A673 (cell line): ENCODE measurements around the gene UBAP1L. TPM values are rescaled to one million over a fixed set of nuclear protein-coding genes. Genes with fewer than 3 reads are reported as not detected.

Experiments used
- BruUV-seq: library from RNA; stranded (reverse); fragments of 400-500 nt; replicated peaks from 2 replicates; lab custom pipeline; 2021; lab: Mats Ljungman, UMichigan
- CTCF ChIA-PET: fragments of 300-600 bp; sonication (Branson Sonifier 250); formaldehyde crosslinking; loops from one replicate; lab custom pipeline; 2022; ENCODE audit warnings: antibody characterized with exemption; lab: Charles Lee
- POLR2A ChIA-PET: fragments of 300-600 bp; sonication (Branson Sonifier 250); formaldehyde crosslinking; loops from one replicate; lab custom pipeline; 2022; ENCODE audit warnings: antibody characterized with exemption; ENCODE audit not compliant: low non-redundant PET; lab: Charles Lee
- DNase-seq: peaks from one replicate; pipeline ENCODE4 v3.0.0-alpha.2; 2015; ENCODE audit warnings: low spot score
- H3K27ac ChIP-seq: fragments of 200-600 bp; sonication (generic); 2 replicates; pipeline ENCODE4 v1.5.1; 2016; ENCODE audit warnings: mixed run types, low read depth, mild to moderate bottlenecking, mixed read lengths, antibody characterized with exemption, low read length; ENCODE audit not compliant: poor library complexity, severe bottlenecking
- H3K27me3 ChIP-seq: fragments of 200-600 bp; sonication (generic); replicated peaks from 2 replicates; pipeline ENCODE4 v1.6.1; 2017; ENCODE audit warnings: mixed run types, low read depth, mild to moderate bottlenecking, mixed read lengths, antibody characterized with exemption, low read length; ENCODE audit not compliant: insufficient read depth, poor library complexity
- H3K36me3 ChIP-seq: fragments of 200-600 bp; sonication (generic); 2 replicates; pipeline ENCODE4 v1.6.1; 2016; ENCODE audit warnings: mixed run types, mild to moderate bottlenecking, mixed read lengths, antibody characterized with exemption, low read length; ENCODE audit not compliant: insufficient read depth, poor library complexity, severe bottlenecking
- H3K4me1 ChIP-seq: fragments of 200-600 bp; sonication (generic); 2 replicates; pipeline ENCODE4 v1.6.1; 2017; ENCODE audit warnings: mixed run types, mild to moderate bottlenecking, mixed read lengths, antibody characterized with exemption, low read length; ENCODE audit not compliant: insufficient read depth, poor library complexity, severe bottlenecking
- H3K4me3 ChIP-seq: fragments of 200-600 bp; sonication (generic); 2 replicates; pipeline ENCODE4 v1.5.1; 2016; ENCODE audit warnings: low read depth, mixed run types, mild to moderate bottlenecking, mixed read lengths, low read length; ENCODE audit not compliant: poor library complexity, severe bottlenecking
- H3K9me3 ChIP-seq: fragments of 200-600 bp; sonication (generic); 2 replicates; pipeline ENCODE4 v1.6.1; 2016; ENCODE audit warnings: mixed run types, low read depth, mild to moderate bottlenecking, mixed read lengths, antibody characterized with exemption, low read length; ENCODE audit not compliant: poor library complexity, severe bottlenecking
- CTCF ChIP-seq: fragments of 300-800, 200-600 bp; sonication (generic); conservative IDR thresholded peaks from 2 replicates; pipeline ENCODE4 v1.5.1; 2017; ENCODE audit warnings: low read depth, mild to moderate bottlenecking, antibody characterized with exemption, low read length, moderate library complexity, mixed read lengths
- EZH2 ChIP-seq: fragments of 200-600 bp; sonication (generic); IDR thresholded peaks from 2 replicates; pipeline ENCODE4 v1.6.1; 2017; ENCODE audit warnings: borderline replicate concordance, low read depth, mild to moderate bottlenecking, mixed read lengths, antibody characterized with exemption, low read length; ENCODE audit not compliant: poor library complexity, severe bottlenecking
- intact Hi-C: fragments of 100-400 bp; cut with micrococcal nuclease; formaldehyde crosslinking; loops from one replicate; pipeline ENCODE4 v1.10.0; 2022; ENCODE audit not compliant: unreplicated experiment
- total RNA-seq: library from RNA; stranded (reverse); gene quantifications from 2 replicates; pipeline ENCODE4 v1.2.3, GENCODE V29; 2021

UBAP1L gene
- total RNA-seq, 1 experiment from 2014 or later: 3.9 TPM

- ChIA-PET POLR2A (no interaction called here), CTCF (no interaction called here)
- H3K27me3 ChIP-seq: no peaks in the 10 kb centered on the region
- H3K36me3 ChIP-seq: no peaks in the 10 kb centered on the region
- H3K4me3 ChIP-seq: no peak overlapping the region
- no peak for DNase-seq
- TF ChIP-seq EZH2: no peak
- TF ChIP-seq CTCF: no peak
- no peaks in the 10 kb centered on the region for H3K4me1 ChIP-seq
- H3K27ac ChIP-seq: no peak overlapping the region
- BruUV-seq: no TSS peak
- no peaks in the 10 kb centered on the region for H3K9me3 ChIP-seq
- intact Hi-C loops: loop anchor here (5.0 kb wide), 1 partner anchor 36 kb away; no protein-coding TSS in a partner anchor
Observed at GRCh38 chr15:65088643-65089021, 26.4 kb downstream of the UBAP1L start.

GRCh38 chr15:65087873-65088642 is 26.9 kb downstream of the UBAP1L start:
- TF ChIP-seq EZH2: no peak
- ChIA-PET POLR2A (no interaction called here), CTCF (interaction anchor here (0.6 to 1.8 kb wide), 3 partner anchors 13 to 1186 kb away, joined by 3 to 8 read pairs (median 7); no protein-coding TSS in a partner anchor)
- intact Hi-C loops: loop anchor here (5.0 kb wide), 1 partner anchor 36 kb away; no protein-coding TSS in a partner anchor
- BruUV-seq: no TSS peak
- H3K4me3 ChIP-seq: no peak overlapping the region
- H3K27ac ChIP-seq: no peak overlapping the region
- DNase-seq: no peak
- H3K4me1 ChIP-seq: no peaks in the 10 kb centered on the region
- no peaks in the 10 kb centered on the region for H3K27me3 ChIP-seq
- no peaks in the 10 kb centered on the region for H3K9me3 ChIP-seq
- H3K36me3 ChIP-seq: no peaks in the 10 kb centered on the region

- Histone ChIP-seq H3K27me3 (no peaks in the 10 kb centered on the region), H3K36me3 (no peaks in the 10 kb centered on the region), H3K27ac (no peak overlapping the region), H3K4me3 (no peak overlapping the region), H3K9me3 (no peaks in the 10 kb centered on the region), H3K4me1 (no peaks in the 10 kb centered on the region)
- CTCF ChIA-PET: interaction anchor here (0.6 to 1.8 kb wide), 4 partner anchors 14 to 1187 kb away, joined by 3 to 8 read pairs (median 6); no protein-coding TSS in a partner anchor
- DNase-seq: no peak
- BruUV-seq: no TSS peak
- intact Hi-C loops: loop anchor here (5.0 kb wide), 1 partner anchor 35 kb away; no protein-coding TSS in a partner anchor
- POLR2A ChIA-PET: no interaction called here
- TF ChIP-seq EZH2: no peak
- TF ChIP-seq CTCF: no peak
Observed at GRCh38 chr15:65087411-65087810, 27.6 kb downstream of the UBAP1L start.
